Brain pericyte (primary cell): Measurements from ENCODE around the gene MIS18BP1.
"Not testable (repeated sequence)": the region's sequence is repeated elsewhere in the genome, so short reads cannot be mapped to it uniquely, and the experiment has no call there.

ENCODE experiments used
- DNase-seq: peaks from one replicate; pipeline ENCODE4 v3.0.0-alpha.2; 2012; ENCODE audit warnings: low read depth, low spot score

Gene MIS18BP1

GRCh38 chr14:45246151-45246550, 6.9 kb downstream of the MIS18BP1 start:
- no peak for DNase-seq

GRCh38 chr14:45242706-45243105, 10.3 kb downstream of the MIS18BP1 start:
- DNase-seq, result no peak

- DNase-seq, result no peak
Observed at GRCh38 chr14:45238988-45239387, 14.0 kb downstream of the MIS18BP1 start.

GRCh38 chr14:45227566-45227965, 25.4 kb downstream of the MIS18BP1 start:
- no peak for DNase-seq

- DNase-seq, result no peak
Observed at GRCh38 chr14:45222485-45223262, 30.3 kb downstream of the MIS18BP1 start.

- DNase-seq, result not testable (repeated sequence)
Observed at GRCh38 chr14:45214341-45214740, 38.7 kb downstream of the MIS18BP1 start.

- not testable (repeated sequence) for DNase-seq
Observed at GRCh38 chr14:45213716-45214115, 39.3 kb downstream of the MIS18BP1 start.

GRCh38 chr14:45212231-45212630, 40.8 kb downstream of the MIS18BP1 start:
- no peak for DNase-seq

GRCh38 chr14:45211295-45211694, 41.7 kb downstream of the MIS18BP1 start:
- DNase-seq, result no peak

GRCh38 chr14:45210159-45210558, 42.8 kb downstream of the MIS18BP1 start:
- DNase-seq, result no peak

GRCh38 chr14:45204241-45204640, 48.8 kb downstream of the MIS18BP1 start:
- no peak for DNase-seq

GRCh38 chr14:45201905-45202304, 51.1 kb downstream of the MIS18BP1 start:
- DNase-seq, result no peak

GRCh38 chr14:45199230-45199629, 53.8 kb downstream of the MIS18BP1 start:
- DNase-seq, result no peak

- no peak for DNase-seq
Observed at GRCh38 chr14:45198551-45198950, 54.5 kb downstream of the MIS18BP1 start.

- no peak for DNase-seq
Observed at GRCh38 chr14:45194964-45195363, 58.0 kb downstream of the MIS18BP1 start.

- DNase-seq, result no peak
Observed at GRCh38 chr14:45185100-45185814, 67.7 kb downstream of the MIS18BP1 start.

GRCh38 chr14:45181806-45182205, 71.2 kb downstream of the MIS18BP1 start:
- no peak for DNase-seq

GRCh38 chr14:45181329-45181728, 71.7 kb downstream of the MIS18BP1 start:
- DNase-seq, result no peak

GRCh38 chr14:45177076-45177475, 75.9 kb downstream of the MIS18BP1 start:
- DNase-seq, result peak; percentile 5

GRCh38 chr14:45169906-45170305, 83.1 kb downstream of the MIS18BP1 start:
- no peak for DNase-seq

GRCh38 chr14:45156067-45156466, 96.9 kb downstream of the MIS18BP1 start:
- DNase-seq, result no peak
